DMS114 treated with DMSO at 0.1 percent for 48 hours (cell line): ENCODE measurements around the gene KLHL14.

Source experiments
- DNase-seq: peaks from one replicate; lab custom pipeline; 2025; ENCODE audit not compliant: unreplicated experiment; lab: John Stamatoyannopoulos, UW

KLHL14 gene

DNA sequence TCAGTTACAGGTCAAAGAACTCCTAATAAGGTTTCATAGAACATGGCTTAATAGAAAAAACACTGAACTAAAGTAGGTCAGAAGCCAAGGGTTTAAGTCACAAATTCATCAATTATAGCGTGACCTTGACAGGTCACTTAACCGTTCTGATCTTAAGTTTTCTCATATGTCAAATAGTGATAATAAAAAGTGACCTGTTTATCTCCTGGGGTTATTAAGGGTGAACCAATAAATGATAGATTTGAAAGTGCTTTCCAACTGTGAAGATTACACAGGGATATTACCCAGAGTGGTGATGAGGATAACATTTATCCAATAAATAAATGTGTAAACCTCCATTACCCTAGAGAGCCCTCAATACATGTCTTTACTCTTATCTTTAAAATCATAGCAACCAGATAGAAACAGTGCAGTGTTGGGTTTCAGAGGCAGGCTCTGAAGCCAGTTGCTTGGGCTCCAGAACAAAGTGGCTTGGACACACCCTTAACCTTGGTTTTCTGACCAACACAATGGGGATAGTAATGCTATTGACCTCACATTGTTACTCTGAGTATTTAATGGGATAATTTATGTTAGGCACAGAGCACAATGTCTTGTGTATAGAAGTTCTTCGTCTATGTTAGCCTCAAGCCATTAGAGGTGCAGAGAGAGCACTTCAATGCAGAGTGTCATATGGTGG, 48.6 kb downstream of the KLHL14 start:
- DNase-seq = no peak

DNA sequence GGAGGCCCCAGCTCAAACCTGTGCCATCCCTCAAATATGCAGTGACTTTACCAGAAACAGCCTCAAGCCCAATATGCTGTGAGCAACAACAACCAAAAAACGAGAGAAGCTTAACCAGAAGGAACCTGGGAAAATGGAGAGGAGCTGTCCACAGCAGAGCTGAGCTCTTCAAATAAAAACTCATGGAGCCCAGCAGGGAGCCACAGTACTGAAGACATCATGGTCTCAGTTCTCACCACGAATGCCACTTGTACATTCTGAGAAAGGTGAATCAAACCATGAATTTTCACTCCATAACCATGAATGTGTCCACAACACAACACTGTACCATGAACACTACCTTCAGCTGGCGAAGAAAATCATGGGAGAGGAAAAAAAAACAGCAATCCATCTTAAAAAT, 50.5 kb downstream of the KLHL14 start:
- DNase-seq = no peak

DNA sequence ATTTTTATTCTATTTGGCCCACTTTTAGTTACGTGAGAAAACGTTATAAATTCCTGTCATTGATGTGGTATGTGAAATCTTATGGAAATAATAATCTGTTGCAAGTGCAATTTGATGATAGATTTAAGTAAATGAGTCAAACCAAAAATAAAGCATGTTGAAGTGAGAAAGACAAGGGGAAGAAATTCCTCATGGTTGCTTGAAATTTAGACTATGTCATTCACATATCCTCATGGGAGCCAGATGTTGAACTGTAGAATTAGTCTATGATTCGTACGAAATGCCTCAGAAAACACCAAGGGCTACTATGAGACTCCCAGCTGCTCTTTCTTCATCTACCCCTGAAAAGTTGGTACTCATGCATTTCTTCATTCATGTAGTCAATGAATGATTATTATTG, 55.7 kb downstream of the KLHL14 start:
- DNase-seq = no peak

DNA sequence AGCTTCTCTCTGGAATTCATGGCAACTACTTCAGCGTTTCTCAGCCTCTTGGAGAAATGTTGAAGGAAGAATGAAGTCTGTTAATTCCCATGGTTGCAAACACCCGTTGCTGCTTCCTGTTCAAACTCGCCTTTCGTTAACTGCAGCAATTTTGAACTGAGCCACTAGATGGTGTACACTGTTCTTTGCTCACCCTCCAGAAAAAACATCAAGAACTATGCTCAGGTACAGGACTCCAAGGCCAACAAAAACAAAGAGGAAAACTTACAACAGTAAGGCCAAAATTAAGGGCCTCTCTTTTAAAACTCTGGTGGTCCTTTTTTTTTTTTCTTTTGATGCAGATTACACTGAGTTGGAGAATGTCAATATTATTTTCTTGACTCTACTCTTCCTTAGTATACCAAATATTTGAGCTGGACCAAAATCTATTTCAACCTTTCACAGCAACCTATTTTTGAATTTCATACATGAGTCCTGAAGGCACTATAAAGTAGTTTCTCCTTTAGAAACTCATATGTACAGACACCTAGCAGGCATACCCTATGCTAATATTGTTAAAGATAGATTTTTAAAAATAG, 58.2 kb downstream of the KLHL14 start:
- peak; percentile 51 for DNase-seq

DNA sequence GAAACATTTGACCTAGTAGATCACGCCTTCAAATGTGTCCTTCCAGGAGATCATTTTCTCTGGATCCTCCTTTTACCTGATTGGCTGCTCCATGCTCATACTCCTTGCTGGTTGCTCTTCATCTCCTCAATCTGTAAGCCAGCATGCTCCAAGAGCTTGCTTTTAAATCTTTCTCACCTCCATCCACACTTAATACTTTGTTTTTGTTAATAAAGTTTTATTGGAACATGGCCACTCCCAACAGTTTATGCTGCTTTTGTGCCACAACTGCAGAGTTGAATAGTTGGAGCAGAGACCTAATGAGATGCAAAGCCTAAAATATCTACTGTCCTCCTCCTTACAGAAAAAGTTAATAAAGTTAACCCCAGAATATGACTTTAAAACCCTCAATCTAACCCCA, 60.0 kb downstream of the KLHL14 start:
- no peak for DNase-seq

DNA sequence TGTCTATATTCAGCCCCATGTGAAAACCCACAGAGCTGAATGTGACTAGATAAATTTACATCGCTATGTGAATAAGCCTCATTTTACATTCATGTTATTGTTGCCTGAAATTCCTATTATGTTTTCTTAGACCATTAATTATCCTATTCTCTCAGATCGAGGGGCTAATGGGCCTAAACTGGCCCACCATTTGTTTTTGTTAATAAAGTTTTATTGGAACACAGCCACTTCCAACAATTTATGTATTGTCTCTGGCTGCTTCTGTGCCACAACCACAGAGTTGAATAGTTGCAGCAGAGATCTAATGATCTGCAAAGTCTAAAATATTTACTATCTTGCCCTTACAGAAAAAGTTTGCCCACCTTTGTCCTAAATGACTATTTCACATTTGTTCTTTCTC, 61.0 kb downstream of the KLHL14 start:
- no peak for DNase-seq

DNA sequence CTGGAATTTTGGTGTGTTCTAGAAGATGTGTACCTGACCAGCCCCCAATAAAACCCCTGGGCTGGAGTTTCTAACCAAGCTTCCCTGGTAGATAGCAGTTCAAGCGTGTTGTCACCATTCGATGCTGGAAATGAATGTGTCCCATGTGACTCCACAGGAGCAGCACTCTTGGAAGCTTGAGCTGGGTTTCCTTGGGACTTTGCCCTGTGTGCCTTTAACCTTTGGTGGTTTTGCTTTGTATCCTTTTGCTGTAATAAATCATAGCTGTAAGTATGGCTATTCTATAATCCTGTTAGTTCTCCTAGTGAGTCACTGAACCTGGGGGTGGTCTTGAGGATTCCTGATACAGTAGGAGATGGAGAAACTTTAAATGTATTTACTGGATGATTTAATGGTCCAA, 65.2 kb downstream of the KLHL14 start:
- no peak for DNase-seq

DNA sequence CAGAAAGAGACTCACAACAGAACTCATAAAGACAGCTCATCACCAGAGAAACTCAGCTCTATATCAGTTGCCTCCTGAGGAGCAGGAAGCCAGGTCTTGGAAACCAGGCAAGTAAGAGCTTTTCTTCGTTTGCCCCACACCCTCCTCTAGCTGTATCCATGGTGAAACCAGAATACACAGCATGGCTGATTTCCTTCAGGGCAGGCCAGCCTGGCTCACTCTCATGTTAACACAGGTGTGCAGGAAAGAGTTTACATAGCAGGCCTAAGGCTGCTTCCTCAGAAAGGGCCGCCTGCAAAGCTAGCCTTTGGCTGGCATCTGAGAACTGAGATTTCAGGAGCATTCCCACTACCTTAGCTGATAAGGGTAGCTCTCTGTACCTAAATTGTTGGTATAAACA, 65.7 kb downstream of the KLHL14 start:
- no peak for DNase-seq

DNA sequence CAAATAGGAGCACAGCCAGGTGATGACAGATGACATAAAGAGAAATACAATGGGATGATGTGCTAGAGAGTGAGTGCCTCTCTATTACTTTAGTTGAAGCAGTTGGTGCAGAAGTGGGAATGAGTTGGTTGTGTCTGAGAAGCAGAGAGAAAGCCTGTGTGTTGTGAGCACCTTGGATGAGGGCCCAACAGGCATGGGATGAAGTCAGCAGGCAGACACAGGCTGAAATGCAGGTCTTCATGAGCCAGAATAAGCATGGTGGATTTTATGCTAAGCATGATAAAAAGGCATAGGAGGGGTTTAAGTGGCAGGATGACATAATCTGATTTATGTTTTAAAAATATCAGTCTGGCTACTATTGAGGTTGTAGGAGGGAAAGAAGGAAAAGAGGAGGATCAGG, 71.5 kb downstream of the KLHL14 start:
- DNase-seq = no peak

DNA sequence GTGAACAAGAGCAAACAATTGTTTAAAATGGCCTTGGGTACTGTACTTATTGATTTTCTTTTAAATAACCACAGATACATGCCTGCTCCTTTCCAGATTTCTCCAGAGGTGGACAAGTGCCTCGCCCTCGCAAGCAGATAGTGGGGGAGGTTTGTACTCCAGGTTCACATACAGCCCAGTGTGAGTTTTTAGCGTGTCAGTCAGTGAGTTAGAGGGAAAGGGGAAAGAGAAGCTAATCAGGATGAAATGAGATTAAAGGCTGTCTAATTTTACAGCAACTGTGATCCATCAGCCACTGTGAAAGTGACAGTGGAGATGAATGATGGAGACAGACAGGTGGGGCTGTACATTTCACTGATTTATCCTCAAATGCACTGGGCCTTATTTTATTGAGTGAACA, 74.7 kb downstream of the KLHL14 start:
- DNase-seq = no peak

DNA sequence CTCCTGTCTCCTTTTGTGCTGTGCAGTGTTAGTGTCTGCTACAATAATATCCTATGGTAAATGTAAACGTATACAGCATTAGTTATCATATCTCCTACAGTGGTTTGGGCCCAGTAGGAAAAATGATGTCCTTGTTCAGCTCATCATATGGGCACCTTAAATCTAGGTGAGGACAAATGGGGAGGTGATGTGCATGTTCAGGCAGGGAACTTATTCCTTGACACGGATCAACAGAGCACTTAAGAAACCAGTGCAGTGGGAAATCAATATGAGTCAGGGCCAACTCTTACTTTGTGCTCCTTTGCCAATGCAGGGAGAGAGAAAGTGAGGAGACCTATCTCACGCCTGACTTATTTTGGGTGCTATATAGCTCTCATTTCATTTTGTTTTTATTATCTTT, 76.4 kb downstream of the KLHL14 start:
- no peak for DNase-seq

DNA sequence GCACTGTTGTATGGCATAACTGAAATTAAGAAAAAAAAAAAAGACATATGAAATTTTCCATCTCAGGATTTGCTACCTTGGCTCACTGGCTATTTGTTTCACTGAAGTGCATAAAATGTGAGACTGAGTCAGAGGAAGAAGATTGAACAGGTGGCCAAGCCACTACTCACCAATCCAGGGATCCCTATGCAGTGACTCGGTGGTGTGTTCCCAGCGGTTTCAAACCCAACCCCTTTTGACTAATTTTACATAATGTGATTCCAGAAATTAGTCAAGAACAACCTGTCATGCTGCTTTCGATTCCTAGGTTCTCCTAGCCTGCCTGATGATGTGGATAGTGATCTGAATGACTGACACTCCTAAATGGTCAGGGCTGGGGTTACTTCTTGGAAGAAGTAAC, 77.3 kb downstream of the KLHL14 start:
- DNase-seq = no peak

DNA sequence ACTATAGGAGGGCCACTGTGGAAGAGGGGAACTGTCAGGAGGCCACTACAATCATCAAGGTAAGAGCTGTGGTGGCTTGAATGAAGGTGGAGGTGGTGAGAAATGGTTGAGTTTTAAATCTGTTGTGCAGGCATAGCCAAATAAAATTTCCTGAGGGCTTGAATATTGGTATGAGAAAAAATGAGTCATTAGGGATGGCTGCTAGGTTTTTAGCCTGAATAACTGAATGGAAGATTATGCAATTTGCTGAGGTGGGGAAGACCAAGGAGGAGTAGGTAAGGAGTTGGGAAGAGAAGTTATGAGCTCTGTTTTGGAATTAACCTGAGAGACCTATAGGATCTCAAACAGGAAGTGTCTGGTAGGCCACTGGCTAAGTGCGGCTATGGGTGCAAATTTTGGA, 84.0 kb downstream of the KLHL14 start:
- DNase-seq = no peak

DNA sequence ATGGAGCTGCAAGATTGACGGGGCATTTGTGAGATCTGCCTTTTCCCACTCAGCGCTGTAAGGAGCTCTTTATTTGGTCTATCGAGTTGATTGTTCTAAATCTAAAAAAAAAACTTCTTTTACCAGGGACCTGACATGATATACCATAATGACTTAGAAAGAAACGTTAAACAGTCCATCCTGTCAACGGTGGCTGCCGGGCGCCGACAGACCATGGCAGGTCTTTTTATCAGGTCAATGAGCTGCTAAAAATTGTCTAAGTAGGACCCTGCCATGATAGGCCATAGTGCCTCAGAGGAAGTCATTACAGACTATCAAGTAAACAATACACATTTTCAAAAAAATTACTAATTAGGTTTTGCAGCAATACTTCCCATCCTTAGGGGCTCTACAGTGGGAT, 87.9 kb downstream of the KLHL14 start:
- no peak for DNase-seq

DNA sequence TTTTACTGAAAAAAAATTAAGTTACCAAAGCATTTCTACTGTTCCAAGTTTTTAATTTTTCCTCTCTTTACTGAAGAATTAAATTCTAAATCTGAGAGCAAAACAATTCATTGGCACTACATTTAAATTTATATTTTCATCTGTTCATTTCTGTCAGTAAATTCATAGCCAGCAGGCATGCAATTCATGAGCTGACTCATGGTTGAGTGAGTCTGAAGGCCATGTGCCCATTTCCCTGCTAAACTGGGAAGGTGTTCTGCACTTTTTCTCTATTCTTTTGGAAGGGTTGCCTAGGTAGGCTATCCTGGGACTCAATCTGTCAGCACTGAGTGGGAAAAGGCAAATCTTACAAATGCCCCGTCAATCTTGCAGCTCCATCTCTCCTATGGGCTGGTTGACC, 88.7 kb downstream of the KLHL14 start:
- no peak for DNase-seq

DNA sequence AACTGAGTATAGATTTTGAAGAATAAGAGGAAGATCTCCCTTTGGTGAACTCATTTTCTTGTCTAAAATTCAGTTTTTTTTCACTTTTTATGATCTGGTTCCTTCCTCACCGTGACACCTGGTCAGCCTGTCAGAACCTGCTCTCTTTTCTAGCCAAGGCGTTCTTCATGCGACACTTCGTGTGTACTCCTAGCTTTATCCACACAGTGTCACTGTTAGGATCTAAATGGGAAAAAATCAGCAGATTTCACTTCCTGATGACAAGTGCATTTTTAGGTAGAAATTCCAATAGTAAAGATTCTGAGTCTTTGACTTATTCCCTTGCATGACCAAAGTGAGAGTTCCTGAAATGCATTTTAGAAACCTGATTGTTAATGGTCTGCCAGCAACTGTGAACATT, 89.8 kb downstream of the KLHL14 start:
- DNase-seq = no peak

DNA sequence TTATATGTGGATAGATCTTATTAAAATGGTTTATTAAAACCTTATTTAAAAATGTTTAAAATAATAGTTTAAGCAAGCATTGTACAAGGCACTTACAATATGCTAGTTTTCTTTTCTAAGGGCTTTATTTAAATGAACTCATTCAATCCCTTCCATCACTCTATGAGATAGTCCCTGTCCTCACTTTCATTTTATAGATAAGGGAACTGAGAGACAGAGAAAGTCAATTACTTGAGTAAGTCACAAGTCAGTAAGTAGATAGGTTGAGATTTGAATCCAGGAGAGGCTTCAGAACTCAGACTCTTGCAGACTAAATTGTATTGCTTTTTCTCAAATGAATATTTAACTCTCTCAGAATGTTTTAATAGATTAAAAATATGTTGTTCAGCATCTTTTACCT, 95.2 kb downstream of the KLHL14 start:
- DNase-seq = no peak

DNA sequence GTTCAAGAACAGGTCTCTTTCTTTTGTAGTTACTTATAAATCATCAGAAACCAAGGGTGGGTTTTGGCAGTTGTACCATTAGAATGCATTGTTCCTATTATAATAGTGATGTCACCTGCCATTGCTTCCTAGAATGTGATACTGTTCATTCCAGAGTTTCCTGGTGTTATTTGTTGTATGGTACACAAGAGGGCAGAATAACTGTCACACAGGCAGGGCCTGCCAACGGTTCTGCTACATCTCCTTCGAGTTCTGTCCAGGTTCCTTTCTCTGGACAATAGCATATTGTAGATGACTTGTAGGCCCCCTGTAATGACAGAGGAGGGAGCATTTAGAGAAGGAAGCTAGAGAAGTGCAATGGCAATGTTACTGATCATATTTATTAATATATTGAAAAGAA, 98.3 kb downstream of the KLHL14 start:
- no peak for DNase-seq

DNA sequence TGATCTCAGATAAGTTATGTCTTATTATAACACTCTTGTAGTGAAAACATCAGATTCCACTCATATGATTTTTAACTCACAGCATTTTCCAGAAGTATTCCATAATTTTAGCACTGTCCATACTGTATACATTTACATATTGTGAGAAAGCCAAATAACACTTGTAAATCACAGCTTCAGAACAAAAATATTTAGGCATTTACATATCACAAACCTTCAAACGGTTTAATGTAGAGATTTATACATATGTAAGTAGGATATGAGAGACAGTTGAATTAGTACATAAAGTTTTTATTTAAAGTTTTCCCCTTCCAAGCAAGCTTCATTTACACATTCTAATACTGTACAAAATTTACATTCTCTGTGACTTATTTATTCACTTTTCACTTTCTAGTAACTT, 100.4 kb downstream of the KLHL14 start:
- DNase-seq = no peak

DNA sequence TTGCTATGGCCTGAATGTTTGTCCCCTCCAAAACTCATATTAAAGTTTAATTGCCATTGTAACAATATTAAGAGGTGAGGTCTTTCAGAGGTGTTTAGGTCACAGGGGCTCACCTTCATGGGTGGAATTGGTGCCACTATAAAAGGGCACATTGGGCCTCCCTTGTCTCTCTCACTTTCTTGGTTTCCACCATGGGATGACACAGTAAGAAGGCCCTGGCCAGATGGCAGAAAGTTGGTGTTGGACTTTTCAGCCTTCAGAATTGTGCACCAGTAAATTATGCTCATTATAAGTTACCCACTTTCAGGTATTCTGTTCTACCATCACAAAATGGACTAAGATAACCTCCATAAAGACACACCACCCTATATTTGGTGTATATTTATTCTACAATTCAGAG, 102.1 kb downstream of the KLHL14 start:
- no peak for DNase-seq

DNA sequence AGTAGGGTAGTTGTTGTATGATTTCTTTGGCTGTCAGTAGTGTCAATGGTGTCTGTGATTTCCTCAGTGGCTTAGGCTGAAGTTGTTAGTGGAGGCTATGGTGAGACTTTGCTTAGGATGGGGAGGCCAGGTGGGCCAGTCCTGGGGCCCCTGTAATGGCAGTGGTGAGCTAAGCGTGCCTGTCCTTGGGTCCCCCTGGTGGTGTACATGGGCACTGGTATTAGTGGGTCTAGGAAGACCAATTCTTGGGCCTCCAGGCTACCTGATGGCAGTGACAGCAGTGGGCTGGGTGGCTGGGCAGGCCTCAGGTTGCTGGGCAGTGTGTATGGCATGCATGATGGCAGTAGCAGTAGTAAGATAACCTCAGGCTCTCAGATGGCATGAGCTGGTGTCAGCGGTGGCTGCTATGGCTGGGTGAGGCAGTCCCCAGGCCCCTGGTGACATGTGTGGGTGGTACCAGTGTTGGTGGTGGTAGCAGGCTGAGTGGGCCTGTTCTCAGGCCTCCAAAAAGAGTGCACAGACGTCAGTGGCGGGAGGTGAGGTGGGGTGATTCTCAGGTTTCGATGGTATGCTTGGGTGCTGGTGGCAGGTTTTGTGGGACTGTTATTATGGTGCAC, 103.2 kb downstream of the KLHL14 start:
- DNase-seq = no peak

DNA sequence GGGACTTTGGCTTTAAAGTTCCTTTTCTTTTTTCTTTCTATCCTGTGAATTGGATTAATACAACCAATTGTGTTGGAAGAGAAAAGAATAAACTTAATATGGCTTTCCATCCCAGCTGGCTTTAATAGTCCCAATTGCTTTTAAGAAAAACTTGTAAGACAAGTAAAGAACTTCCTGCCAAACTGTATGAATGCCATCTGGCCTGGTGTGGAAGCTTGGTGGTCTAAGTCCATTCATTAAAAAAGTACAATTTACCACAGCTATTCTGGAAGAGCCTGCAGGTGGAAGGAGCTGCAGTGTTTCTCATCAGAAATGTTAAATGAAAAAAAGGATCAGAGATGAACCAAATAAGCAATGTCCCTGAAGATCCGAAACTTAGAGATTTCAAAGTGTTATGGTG, 103.9 kb downstream of the KLHL14 start:
- no peak for DNase-seq
